ENCODE data around the gene TMEM184C. TPM values are rescaled to one million over a fixed set of nuclear protein-coding genes. Genes with fewer than 3 reads are reported as not detected.
A peak's percentile ranks its signal among the peaks of the same experiment; 100 is the strongest.

TMEM184C gene
- 10 to 100 TPM; 15.8 to 20.8 TPM for total RNA-seq

GRCh38 chr4:147617173-147617840, at the start of gene TMEM184C:
Gene TMEM184C (plus strand): TSS chr4:147617397. CDS start chr4:147617957, 560 bp downstream.
- Histone ChIP-seq H3K4me3 (peak within 1 kb of the TSS; percentile 55 to 66), H3K36me3 (replicated peaks in 1 of 2; ENCODE audit: insufficient read depth in 1 of 2, low read depth in 2 of 2) (no peaks in the 10 kb centered on the region), H3K27ac (peak within 1 kb of the TSS; percentile 81 to 95 (median 88)), H3K27me3 (no peaks in the 10 kb centered on the region), H3K9me3 (no peaks in the 10 kb centered on the region), H3K4me1 (peaks cover 31% of the 10 kb centered on the region)
- 0 to 1% methylated on average over 26 to 37 of the region's 37 CpGs for WGBS, 2 donors
- peak; percentile 98 to 99 (median 99) for DNase-seq
- intact Hi-C loops (cut with DNase I) = no loop called here
- peak; percentile 99 for ATAC-seq
- TF ChIP-seq POLR2A (IDR thresholded peaks at IDR 0.05) (peak; percentile 63 to 95 (median 92)), CTCF (IDR thresholded peaks at IDR 0.05) (peak in 4 of 7 experiments; percentile 19 to 44 (median 34))

- intact Hi-C loops (cut with DNase I) = no loop called here
- TF ChIP-seq POLR2A (IDR thresholded peaks at IDR 0.05) (no peak), CTCF (IDR thresholded peaks at IDR 0.05) (no peak)
- H3K4me3 ChIP-seq = no peak overlapping the region
- H3K27ac ChIP-seq = no peak overlapping the region
- H3K4me1 ChIP-seq = no peaks in the 10 kb centered on the region
- no peak for ATAC-seq
- H3K36me3 ChIP-seq (replicated peaks in 1 of 2; ENCODE audit: insufficient read depth in 1 of 2, low read depth in 2 of 2) = no peaks in the 10 kb centered on the region
- no peak for DNase-seq
- H3K27me3 ChIP-seq = no peaks in the 10 kb centered on the region
- 48 to 56% methylated on average over 4 of the region's 4 CpGs for WGBS, 2 donors
- no peaks in the 10 kb centered on the region for H3K9me3 ChIP-seq
Measured at GRCh38 chr4:147570616-147571015, 46.6 kb upstream of the TMEM184C start.

- 55 to 56% methylated on average over 5 of the region's 5 CpGs for WGBS, 2 donors
- Histone ChIP-seq H3K27ac (no peak overlapping the region), H3K4me1 (no peaks in the 10 kb centered on the region), H3K9me3 (no peaks in the 10 kb centered on the region), H3K4me3 (no peak overlapping the region), H3K36me3 (replicated peaks in 1 of 2; ENCODE audit: insufficient read depth in 1 of 2, low read depth in 2 of 2) (no peaks in the 10 kb centered on the region), H3K27me3 (no peaks in the 10 kb centered on the region)
- DNase-seq = no peak
- no peak for ATAC-seq
- intact Hi-C loops (cut with DNase I) = no loop called here
- TF ChIP-seq POLR2A (IDR thresholded peaks at IDR 0.05) = no peak
- TF ChIP-seq CTCF (IDR thresholded peaks at IDR 0.05) = no peak
Measured at GRCh38 chr4:147571036-147571770, 46.0 kb upstream of the TMEM184C start.

- Histone ChIP-seq H3K27me3 (no peaks in the 10 kb centered on the region), H3K4me1 (no peaks in the 10 kb centered on the region), H3K9me3 (no peaks in the 10 kb centered on the region), H3K36me3 (replicated peaks in 1 of 2; ENCODE audit: insufficient read depth in 1 of 2, low read depth in 2 of 2) (no peaks in the 10 kb centered on the region), H3K27ac (no peak overlapping the region), H3K4me3 (no peak overlapping the region)
- DNase-seq (no peak), ATAC-seq (no peak)
- intact Hi-C loops (cut with DNase I) = no loop called here
- WGBS, 2 donors = 88 to 91% methylated on average over 3 of the region's 3 CpGs
- no peak for TF ChIP-seq CTCF (IDR thresholded peaks at IDR 0.05)
- TF ChIP-seq POLR2A (IDR thresholded peaks at IDR 0.05) = no peak
Measured at GRCh38 chr4:147576084-147576483, 41.1 kb upstream of the TMEM184C start.

Data from body of pancreas (tissue), 4 donors.